ENCODE results near the gene DPEP2.

DNA sequence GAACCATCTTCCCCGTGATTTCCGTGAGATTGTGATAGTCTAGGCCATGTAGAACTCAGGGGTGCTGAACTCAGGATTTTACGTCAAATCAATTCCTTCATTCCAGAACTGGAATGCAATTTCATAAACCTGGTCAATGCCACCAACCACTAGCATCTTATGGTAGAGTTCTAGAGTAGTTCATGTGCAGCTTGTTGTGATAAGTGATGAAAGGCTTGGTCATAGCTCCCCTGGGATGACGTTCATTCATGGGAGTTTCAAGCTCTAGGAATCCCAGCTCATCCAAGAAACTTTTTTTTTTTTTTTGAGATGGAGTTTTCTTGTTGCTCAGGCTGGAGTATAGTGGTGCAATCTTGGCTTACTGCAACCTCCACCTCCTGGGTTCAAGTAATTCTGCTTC is 3.7 kb upstream of the DPEP2 start:
- TF ChIP-seq POLR2A (IDR thresholded peaks at IDR 0.05) (no peak), CTCF (IDR thresholded peaks at IDR 0.05) (no peak)

Measured in breast epithelium (tissue), 3 donors.